OCI-LY3 (cell line): ENCODE data around the gene STOML2.

Experiments used
- H2AFZ ChIP-seq: fragments of 200-600, 300-600 bp; shearing (Covaris generic); 2 replicates; pipeline ENCODE4 v1.6.0; 2014; ENCODE audit warnings: antibody characterized with exemption, low read depth, low read length
- H3K27ac ChIP-seq: fragments of 200-600, 300-600 bp; sonication (generic); 2 replicates; pipeline ENCODE4 v1.5.1; 2014; ENCODE audit warnings: mild to moderate bottlenecking, low read length, moderate library complexity, mixed read lengths
- H3K27me3 ChIP-seq: fragments of 200-600, 300-600 bp; sonication (generic); 2 replicates; pipeline ENCODE4 v1.6.1; 2014; ENCODE audit warnings: low read depth, low read length, mixed read lengths
- H3K36me3 ChIP-seq: fragments of 200-600, 300-600 bp; sonication (generic); replicated peaks from 2 replicates; pipeline ENCODE3; 2014; ENCODE audit warnings: low read depth, low read length, mixed read lengths
- H3K4me1 ChIP-seq: fragments of 300-600, 200-600 bp; sonication (generic); 2 replicates; pipeline ENCODE4 v1.6.1; 2014; ENCODE audit warnings: low read length, mixed read lengths
- H3K4me2 ChIP-seq: fragments of 200-600, 300-600 bp; sonication (generic); 2 replicates; pipeline ENCODE4 v1.6.1; 2014; ENCODE audit warnings: low read length, mixed read lengths
- H3K4me3 ChIP-seq: fragments of 300-600, 200-600 bp; sonication (generic); 2 replicates; pipeline ENCODE4 v1.5.1; 2014; ENCODE audit warnings: antibody characterized with exemption, mild to moderate bottlenecking, low read length, moderate library complexity
- H3K79me2 ChIP-seq: fragments of 300-600, 200-600 bp; shearing (Covaris generic); 2 replicates; pipeline ENCODE4 v1.6.1; 2014; ENCODE audit warnings: mild to moderate bottlenecking, low read length, mixed read lengths
- H3K9ac ChIP-seq: fragments of 300-600, 200-600 bp; shearing (Covaris generic); 2 replicates; pipeline ENCODE4 v1.6.0; 2014; ENCODE audit warnings: mild to moderate bottlenecking, low read length, moderate library complexity
- H3K9me3 ChIP-seq: fragments of 200-600, 300-600 bp; shearing (Covaris generic); 2 replicates; pipeline ENCODE4 v1.6.1; 2014; ENCODE audit warnings: low read length, mixed read lengths; ENCODE audit not compliant: insufficient read depth
- H4K20me1 ChIP-seq: fragments of 200-600, 300-600 bp; sonication (generic); 2 replicates; pipeline ENCODE4 v1.6.1; 2016; ENCODE audit warnings: low read length, mixed read lengths; ENCODE audit not compliant: insufficient read depth
- EZH2phosphoT487 ChIP-seq: fragments of 200-600 bp; shearing (Covaris generic); IDR thresholded peaks from 2 replicates; pipeline ENCODE4 v1.6.1; 2018; ENCODE audit warnings: antibody characterized with exemption, mixed run types, low read depth
- TF ChIP-seq, protein P1 (sequence below): fragments of 200-600, 300-600 bp; sonication (generic); IDR thresholded peaks from 2 replicates; pipeline ENCODE4 v1.5.1; 2014; ENCODE audit warnings: antibody characterized with exemption, low read length, low read depth

Gene STOML2

DNA sequence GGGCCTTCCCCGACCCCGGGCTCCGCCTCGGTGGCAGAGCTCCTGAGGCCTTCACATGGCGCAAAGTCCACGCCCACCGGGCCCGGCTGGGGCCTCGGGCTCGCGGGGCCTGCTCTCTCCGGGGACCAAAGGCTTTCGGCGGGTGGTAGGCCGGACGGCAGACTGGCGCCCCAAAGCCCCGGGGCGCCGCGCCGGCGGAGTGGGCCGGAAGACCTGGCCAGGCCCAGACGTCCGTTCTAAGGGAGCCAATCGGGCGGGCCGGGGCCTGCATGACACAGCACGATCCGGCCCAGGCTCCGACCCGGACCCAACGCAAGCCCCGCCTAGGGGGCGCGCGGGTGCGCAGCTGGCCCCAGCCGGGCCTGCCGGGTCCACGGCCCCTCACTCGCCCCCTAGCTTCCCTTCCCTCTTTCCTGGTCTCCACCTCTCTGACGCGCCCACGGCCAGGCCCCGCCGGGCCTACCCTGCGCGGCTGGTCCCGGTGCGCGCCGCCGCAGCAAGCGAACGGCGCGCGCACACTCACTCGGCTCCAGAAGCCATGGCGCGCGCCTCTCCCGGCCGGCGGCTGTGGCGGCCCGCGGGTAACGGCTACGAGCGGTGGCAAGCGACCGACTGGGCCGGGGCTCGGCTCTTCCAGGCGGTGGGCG is 31.0 kb downstream of the STOML2 start:
- Histone ChIP-seq H3K4me3 (peak overlapping the region; percentile 84), H3K4me1 (peaks cover 26% of the 10 kb centered on the region), H3K79me2 (peaks cover 54% of the 10 kb centered on the region), H2AFZ (no peak overlapping the region), H4K20me1 (peaks cover 45% of the 10 kb centered on the region), H3K9ac (peak overlapping the region; percentile 90), H3K27ac (peak overlapping the region; percentile 94), H3K36me3 (peaks cover 46% of the 10 kb centered on the region), H3K27me3 (no peaks in the 10 kb centered on the region), H3K4me2 (peak overlapping the region; percentile 100), H3K9me3 (no peaks in the 10 kb centered on the region)
- no peak for TF ChIP-seq EZH2phosphoT487
- TF ChIP-seq, protein P1, sequence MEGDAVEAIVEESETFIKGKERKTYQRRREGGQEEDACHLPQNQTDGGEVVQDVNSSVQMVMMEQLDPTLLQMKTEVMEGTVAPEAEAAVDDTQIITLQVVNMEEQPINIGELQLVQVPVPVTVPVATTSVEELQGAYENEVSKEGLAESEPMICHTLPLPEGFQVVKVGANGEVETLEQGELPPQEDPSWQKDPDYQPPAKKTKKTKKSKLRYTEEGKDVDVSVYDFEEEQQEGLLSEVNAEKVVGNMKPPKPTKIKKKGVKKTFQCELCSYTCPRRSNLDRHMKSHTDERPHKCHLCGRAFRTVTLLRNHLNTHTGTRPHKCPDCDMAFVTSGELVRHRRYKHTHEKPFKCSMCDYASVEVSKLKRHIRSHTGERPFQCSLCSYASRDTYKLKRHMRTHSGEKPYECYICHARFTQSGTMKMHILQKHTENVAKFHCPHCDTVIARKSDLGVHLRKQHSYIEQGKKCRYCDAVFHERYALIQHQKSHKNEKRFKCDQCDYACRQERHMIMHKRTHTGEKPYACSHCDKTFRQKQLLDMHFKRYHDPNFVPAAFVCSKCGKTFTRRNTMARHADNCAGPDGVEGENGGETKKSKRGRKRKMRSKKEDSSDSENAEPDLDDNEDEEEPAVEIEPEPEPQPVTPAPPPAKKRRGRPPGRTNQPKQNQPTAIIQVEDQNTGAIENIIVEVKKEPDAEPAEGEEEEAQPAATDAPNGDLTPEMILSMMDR = peak; percentile 40; the same call in 1 of the 2 replicates

DNA sequence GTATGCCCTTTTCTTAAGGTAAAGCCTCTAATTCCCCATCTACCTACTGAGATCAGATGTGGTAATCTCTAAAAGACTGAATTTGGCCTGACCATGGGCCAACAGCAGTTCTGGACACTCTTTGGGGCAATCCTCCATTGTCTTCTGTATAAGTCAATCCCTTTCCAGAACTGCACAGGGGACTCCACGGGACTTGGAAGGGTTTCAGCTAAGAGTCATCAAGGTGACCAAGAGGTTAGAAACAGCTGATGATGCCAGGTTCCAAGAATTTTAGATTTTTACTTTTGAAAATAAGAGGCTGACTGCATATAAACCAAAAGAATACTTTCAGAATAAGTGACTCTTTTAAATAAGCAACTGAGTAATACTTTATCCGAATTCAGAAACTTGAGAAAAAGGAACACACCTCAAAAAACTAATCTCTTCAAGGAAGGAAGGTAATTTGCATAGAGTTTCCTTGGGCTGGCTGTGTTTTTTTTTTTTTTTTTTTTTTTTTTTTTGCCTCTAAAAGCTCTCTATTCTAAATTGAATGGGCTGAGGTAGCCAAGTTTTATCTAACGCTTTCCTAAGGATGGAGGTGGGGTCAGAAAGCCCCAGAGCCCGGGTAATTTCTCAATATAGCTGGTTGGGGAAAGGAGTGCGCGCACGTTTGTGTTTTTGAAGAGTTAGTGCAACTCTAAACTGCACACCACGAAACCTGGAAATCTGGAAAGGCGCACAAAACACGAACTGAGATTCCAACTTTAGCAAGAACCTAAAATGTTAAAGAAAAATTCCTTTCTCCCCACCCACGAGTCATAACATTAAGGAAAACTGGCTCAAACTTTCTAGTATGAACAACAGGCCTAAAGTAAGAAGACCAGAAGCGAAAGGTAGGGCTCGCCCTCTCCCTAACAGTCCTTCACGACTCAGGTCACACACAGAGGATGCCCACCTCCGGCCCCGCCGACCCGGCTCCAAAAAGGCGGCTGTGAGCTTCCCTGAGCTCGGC is 31.8 kb downstream of the STOML2 start:
- H4K20me1 ChIP-seq = peaks cover 45% of the 10 kb centered on the region
- peaks cover 26% of the 10 kb centered on the region for H3K4me1 ChIP-seq
- H3K9ac ChIP-seq = peak overlapping the region; percentile 90
- peaks cover 47% of the 10 kb centered on the region for H3K36me3 ChIP-seq
- H3K27me3 ChIP-seq = no peaks in the 10 kb centered on the region
- peak overlapping the region; percentile 84 for H3K4me3 ChIP-seq
- H3K27ac ChIP-seq = peak overlapping the region; percentile 94
- H2AFZ ChIP-seq = no peak overlapping the region
- H3K9me3 ChIP-seq = no peaks in the 10 kb centered on the region
- peak overlapping the region; percentile 100 for H3K4me2 ChIP-seq
- H3K79me2 ChIP-seq = peaks cover 59% of the 10 kb centered on the region
- TF ChIP-seq, protein P1 = no peak
- TF ChIP-seq EZH2phosphoT487 = no peak

DNA sequence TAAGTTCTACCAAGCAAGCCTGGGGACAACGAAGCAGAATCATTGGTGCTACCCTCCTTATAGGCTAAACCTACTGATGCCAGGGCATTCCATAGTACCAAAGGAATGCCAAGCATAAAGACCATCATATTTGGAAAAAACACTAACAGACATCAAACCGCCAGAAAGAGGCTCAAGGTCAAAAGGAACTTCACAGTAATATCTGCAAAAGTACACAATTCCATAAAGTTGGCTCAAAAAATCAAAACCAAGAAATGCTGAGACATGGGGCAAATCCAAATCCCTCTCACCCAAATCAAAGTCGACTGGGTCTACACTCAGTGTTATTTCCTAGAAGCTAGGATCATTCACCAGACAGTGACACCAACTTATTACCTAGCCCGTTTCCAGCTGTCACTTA is 33.9 kb downstream of the STOML2 start:
- Histone ChIP-seq H3K4me1 (peaks cover 26% of the 10 kb centered on the region), H3K4me3 (no peak overlapping the region), H3K79me2 (peaks cover 70% of the 10 kb centered on the region), H2AFZ (no peak overlapping the region), H3K9me3 (no peaks in the 10 kb centered on the region), H3K9ac (no peak overlapping the region), H3K27ac (no peak overlapping the region), H3K27me3 (no peaks in the 10 kb centered on the region), H3K4me2 (no peak overlapping the region), H4K20me1 (peaks cover 45% of the 10 kb centered on the region), H3K36me3 (peaks cover 63% of the 10 kb centered on the region)
- TF ChIP-seq, protein P1 = no peak
- TF ChIP-seq EZH2phosphoT487 = no peak

DNA sequence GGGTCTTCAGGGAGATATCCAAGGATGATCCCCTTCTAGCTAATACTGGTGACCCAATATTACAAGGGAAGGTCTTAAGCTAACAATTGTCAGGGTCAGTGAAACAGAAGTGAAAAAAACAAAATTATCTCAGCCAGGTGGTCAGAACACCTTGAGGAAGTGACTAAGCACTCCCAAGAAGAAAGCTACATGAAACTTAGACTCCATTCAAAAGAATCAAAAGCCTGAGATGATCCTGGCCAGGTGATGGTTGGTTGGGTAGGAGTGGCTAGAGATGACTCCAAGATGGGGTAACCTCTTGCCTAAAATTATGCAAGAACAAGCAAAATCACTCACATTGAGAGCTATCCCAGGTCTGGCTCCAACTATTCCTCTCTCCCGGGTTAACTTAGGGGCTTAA is 35.9 kb downstream of the STOML2 start:
- peaks cover 45% of the 10 kb centered on the region for H4K20me1 ChIP-seq
- no peak overlapping the region for H3K4me3 ChIP-seq
- peaks cover 14% of the 10 kb centered on the region for H3K4me1 ChIP-seq
- H3K4me2 ChIP-seq = no peak overlapping the region
- no peak overlapping the region for H3K27ac ChIP-seq
- no peak overlapping the region for H3K9ac ChIP-seq
- H3K9me3 ChIP-seq = no peaks in the 10 kb centered on the region
- H3K79me2 ChIP-seq = peaks cover 69% of the 10 kb centered on the region
- no peak overlapping the region for H2AFZ ChIP-seq
- no peak for TF ChIP-seq EZH2phosphoT487
- TF ChIP-seq, protein P1 = no peak
- peaks cover 76% of the 10 kb centered on the region for H3K36me3 ChIP-seq
- H3K27me3 ChIP-seq = no peaks in the 10 kb centered on the region
